Gastroesophageal sphincter (tissue), 3 donors: ENCODE measurements around the gene OR52R1.

Experiments
- CTCF ChIP-seq, 4 experiments: fragments of 200-600 bp in 2 of 4; fragments of 450-650 bp in 2 of 4; sonication (generic) in 1 of 4; IDR thresholded peaks; one replicate each; pipeline ENCODE4 v1.5.1; 2017 to 2019; ENCODE audit warnings: antibody characterized with exemption in 4 of 4, mild to moderate bottlenecking in 2 of 4, moderate library complexity in 2 of 4
- POLR2A ChIP-seq, 2 donors: fragments of 450-650 bp; IDR thresholded peaks; one replicate each; pipeline ENCODE4 v1.6.1; 2017; ENCODE audit warnings: antibody characterized with exemption in 2 of 2, mild to moderate bottlenecking in 2 of 2, moderate library complexity in 1 of 2
- POLR2AphosphoS5 ChIP-seq: sonication (generic); formaldehyde crosslinking; IDR thresholded peaks from one replicate; pipeline ENCODE4 v1.6.1; 2017; ENCODE audit warnings: antibody characterized with exemption

GRCh38 chr11:4763096-4763495, 41.1 kb downstream of the OR52R1 start:
- TF ChIP-seq POLR2AphosphoS5 (no peak), CTCF (IDR thresholded peaks at IDR 0.05) (no peak), POLR2A (IDR thresholded peaks at IDR 0.05) (no peak)
